ENCODE data around the gene OVCH1. TPM values are rescaled to one million over a fixed set of nuclear protein-coding genes. Genes with fewer than 3 reads are reported as not detected.
"Not testable (repeated sequence)": the region's sequence is repeated elsewhere in the genome, so short reads cannot be mapped to it uniquely, and the experiment has no call there.

OVCH1 gene
- total RNA-seq, 2 donors from 2014 or later: 0.78 to 3.0 TPM

GRCh38 chr12:29395356-29395755, 102.1 kb downstream of the OVCH1 start:
- DNase-seq (ENCODE audit: low spot score) (no peak), ATAC-seq (ENCODE audit: insufficient number of reproducible peaks, low FRiP score, low read depth) (no peak)
- H3K9me3 ChIP-seq: no peaks in the 10 kb centered on the region

DNA sequence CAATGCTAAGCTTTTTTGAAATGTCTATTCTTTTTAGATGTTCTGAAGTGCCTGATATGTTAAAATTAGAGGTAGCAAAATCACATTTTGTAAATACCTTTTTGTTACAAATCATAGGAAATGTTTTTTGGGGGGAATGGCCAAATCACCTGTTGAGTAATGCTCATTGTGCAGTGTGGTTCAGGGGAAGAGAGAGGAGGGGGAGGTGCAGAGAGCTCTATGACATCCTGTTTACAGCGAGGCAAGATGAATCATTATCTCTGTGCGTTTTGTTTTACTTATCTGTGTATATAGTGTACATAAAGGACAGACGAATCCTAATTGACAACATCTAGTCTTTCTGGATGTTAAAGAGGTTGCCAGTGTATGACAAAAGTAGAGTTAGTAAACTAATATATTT, 107.1 kb downstream of the OVCH1 start:
- not testable (repeated sequence) for H3K4me1 ChIP-seq (ENCODE audit: control insufficient read depth in 1 of 2, low read depth in 2 of 2); H3K9me3 ChIP-seq; H3K4me3 ChIP-seq; ATAC-seq (ENCODE audit: insufficient number of reproducible peaks, low FRiP score, low read depth); DNase-seq (ENCODE audit: low spot score); H3K36me3 ChIP-seq; H3K27ac ChIP-seq; H3K27me3 ChIP-seq (replicated peaks; ENCODE audit: insufficient read depth)

More at GRCh38 chr12:29395356-29395755, 102.1 kb downstream of the OVCH1 start:
- no peak overlapping the region for H3K4me3 ChIP-seq
- no peaks in the 10 kb centered on the region for H3K4me1 ChIP-seq (ENCODE audit: control insufficient read depth in 1 of 2, low read depth in 2 of 2)
- no peaks in the 10 kb centered on the region for H3K36me3 ChIP-seq
- TF ChIP-seq CTCF (IDR thresholded peaks at IDR 0.05): no peak
- H3K27me3 ChIP-seq (replicated peaks; ENCODE audit: insufficient read depth): no peaks in the 10 kb centered on the region
- no peak overlapping the region for H3K27ac ChIP-seq

GRCh38 chr12:29389295-29389919, 108.1 kb downstream of the OVCH1 start:
- no peaks in the 10 kb centered on the region for H3K27me3 ChIP-seq (replicated peaks; ENCODE audit: insufficient read depth)
- DNase-seq (ENCODE audit: low spot score): no peak
- no peaks in the 10 kb centered on the region for H3K4me1 ChIP-seq (ENCODE audit: control insufficient read depth in 1 of 2, low read depth in 2 of 2)
- H3K36me3 ChIP-seq: no peaks in the 10 kb centered on the region
- no peak overlapping the region for H3K4me3 ChIP-seq
- no peaks in the 10 kb centered on the region for H3K9me3 ChIP-seq
- no peak for ATAC-seq (ENCODE audit: insufficient number of reproducible peaks, low FRiP score, low read depth)
- H3K27ac ChIP-seq: no peak overlapping the region
- TF ChIP-seq CTCF (IDR thresholded peaks at IDR 0.05): no peak

GRCh38 chr12:29386084-29386680, 111.3 kb downstream of the OVCH1 start:
- not testable (repeated sequence) for H3K36me3 ChIP-seq; H3K4me1 ChIP-seq (ENCODE audit: control insufficient read depth in 1 of 2, low read depth in 2 of 2); DNase-seq (ENCODE audit: low spot score); H3K4me3 ChIP-seq; H3K27me3 ChIP-seq (replicated peaks; ENCODE audit: insufficient read depth); H3K9me3 ChIP-seq; ATAC-seq (ENCODE audit: insufficient number of reproducible peaks, low FRiP score, low read depth); H3K27ac ChIP-seq

- not testable (repeated sequence) for H3K4me1 ChIP-seq (ENCODE audit: control insufficient read depth in 1 of 2, low read depth in 2 of 2); H3K36me3 ChIP-seq; H3K27me3 ChIP-seq (replicated peaks; ENCODE audit: insufficient read depth); H3K27ac ChIP-seq; H3K9me3 ChIP-seq; ATAC-seq (ENCODE audit: insufficient number of reproducible peaks, low FRiP score, low read depth); H3K4me3 ChIP-seq; DNase-seq (ENCODE audit: low spot score)
Measured at GRCh38 chr12:29385194-29385593, 112.3 kb downstream of the OVCH1 start.

- no peak for TF ChIP-seq CTCF (IDR thresholded peaks at IDR 0.05)
- Histone ChIP-seq H3K4me1 (ENCODE audit: control insufficient read depth in 1 of 2, low read depth in 2 of 2) (peaks cover 4 to 10% of the 10 kb centered on the region in 2 donors), H3K27ac (no peak overlapping the region), H3K27me3 (replicated peaks; ENCODE audit: insufficient read depth) (no peaks in the 10 kb centered on the region), H3K36me3 (no peaks in the 10 kb centered on the region), H3K4me3 (no peak overlapping the region), H3K9me3 (no peaks in the 10 kb centered on the region)
- DNase-seq (ENCODE audit: low spot score) (no peak), ATAC-seq (ENCODE audit: insufficient number of reproducible peaks, low FRiP score, low read depth) (no peak)
Measured at GRCh38 chr12:29382251-29382650, 115.2 kb downstream of the OVCH1 start.

Measured in thoracic aorta (tissue), 2 donors.